ENCODE data around the gene MPZL1. TPM values are rescaled to one million over a fixed set of nuclear protein-coding genes. Genes with fewer than 3 reads are reported as not detected.

The MPZL1 gene
- total and polyA plus RNA-seq, 2 of the 13 experiments (the other 11 are each of a cell fraction or from before 2014, with no cell fraction given): 38.0 to 68.7 TPM

GRCh38 chr1:167715157-167715999 lies 6.4 kb upstream of the MPZL1 start (continued):
- TF ChIP-seq AKAP8 (CRISPR knock-in tag; IDR thresholded peaks at IDR 0.05) (no peak), NFIC (IDR thresholded peaks at IDR 0.05; ENCODE audit: low read length) (peak; percentile 50; the same call in 1 of the 2 replicates), KDM4B (CRISPR knock-in tag; IDR thresholded peaks at IDR 0.05) (peak; percentile 83), CBX2 (IDR thresholded peaks at IDR 0.05; ENCODE audit: low read depth, low read length) (no peak), CBX2 (CRISPR knock-in tag; IDR thresholded peaks at IDR 0.05; ENCODE audit: low read depth) (no peak), ZNF101 (CRISPR knock-in tag; IDR thresholded peaks at IDR 0.05; ENCODE audit: borderline replicate concordance, low read depth) (no peak), CREB1 (IDR thresholded peaks at IDR 0.05) (peak; percentile 52), CREB1 (CRISPR knock-in tag; IDR thresholded peaks at IDR 0.05) (peak; percentile 72), ZNF737 (CRISPR knock-in tag; IDR thresholded peaks at IDR 0.05; ENCODE audit: borderline replicate concordance) (no peak), EHMT2 (IDR thresholded peaks at IDR 0.05; ENCODE audit: borderline replicate concordance, low read depth, low read length) (no peak), SETDB1 (CRISPR knock-in tag; IDR thresholded peaks at IDR 0.05; ENCODE audit: borderline replicate concordance) (no peak)

- Histone ChIP-seq H3K4me1 (ENCODE audit: insufficient read depth, low read length) (peaks cover 60% of the 10 kb centered on the region), H3K27me3 (ENCODE audit: control insufficient read depth in 1 of 2, insufficient read depth in 2 of 2, low read length in 2 of 2) (peaks cover 0 to 6% of the 10 kb centered on the region in 2 experiments; a peak in 2 of 5 replicates), H2AFZ (ENCODE audit: low read length) (peak overlapping the region; percentile 91), H4K20me1 (ENCODE audit: insufficient read depth, low read length) (no peaks in the 10 kb centered on the region), H3K9ac (ENCODE audit: insufficient read depth, low read depth, low read length) (peak overlapping the region; percentile 89), H3K4me3 (replicated peaks in 1 of 3; ENCODE audit: insufficient read depth in 1 of 3, low read depth in 2 of 3, low read length in 3 of 3) (peak overlapping the region; percentile 95 to 100 (median 96)), H3K9me3 (ENCODE audit: low read length) (no peaks in the 10 kb centered on the region), H3K4me2 (ENCODE audit: low read depth, low read length) (peak overlapping the region; percentile 71), H3K27ac (ENCODE audit: extremely low read length, insufficient read depth, low read length) (peak overlapping the region; percentile 83), H3K36me3 (replicated peaks in 1 of 2; ENCODE audit: control insufficient read depth in 1 of 2, insufficient read depth in 2 of 2, low read length in 2 of 2) (no peaks in the 10 kb centered on the region), H3K79me2 (ENCODE audit: insufficient read depth, low read length) (no peaks in the 10 kb centered on the region)
- CTCF ChIA-PET (ENCODE audit: low intra/inter-chr PET ratio, low total read pairs): interaction anchor here (1.4 kb wide), 1 partner anchor 87 kb away, joined by 5 read pairs; no protein-coding TSS in a partner anchor
- DNase-seq (ENCODE audit: low spot score) (no peak), ATAC-seq (no peak), FAIRE-seq (no peak)
- TSS peak; percentile 81 for BruUV-seq (replicated peaks)
- POLR2A ChIA-PET: interaction anchor here (1.6 to 2.2 kb wide), 2 partner anchors 162 to 220 kb away, joined by 6 read pairs; partner anchors contain the start of genes CREG1 and DCAF6
- WGBS (ENCODE audit: low lambda C conversion rate): 1% methylated on average over 4 of the region's 4 CpGs
- in situ Hi-C loops (cut with HindIII; ENCODE audit: extremely low pct_ligation_motif_present, low pct_unique_long_range_greater_than_20kb) (loop anchor here (10.0 kb wide), 1 partner anchor 219 kb away; the partner anchor contains the start of genes DCAF6 and MPC2), intact Hi-C loops (cut with micrococcal nuclease; ENCODE audit: unreplicated experiment) (loop anchor here (1.0 kb wide), 1 partner anchor 87 kb away; no protein-coding TSS in a partner anchor)
- TF ChIP-seq LBX2 (CRISPR knock-in tag; IDR thresholded peaks at IDR 0.05; ENCODE audit: borderline replicate concordance) (no peak), ZNF547 (CRISPR knock-in tag; IDR thresholded peaks at IDR 0.05) (no peak)
- TF ChIP-seq, protein P1, sequence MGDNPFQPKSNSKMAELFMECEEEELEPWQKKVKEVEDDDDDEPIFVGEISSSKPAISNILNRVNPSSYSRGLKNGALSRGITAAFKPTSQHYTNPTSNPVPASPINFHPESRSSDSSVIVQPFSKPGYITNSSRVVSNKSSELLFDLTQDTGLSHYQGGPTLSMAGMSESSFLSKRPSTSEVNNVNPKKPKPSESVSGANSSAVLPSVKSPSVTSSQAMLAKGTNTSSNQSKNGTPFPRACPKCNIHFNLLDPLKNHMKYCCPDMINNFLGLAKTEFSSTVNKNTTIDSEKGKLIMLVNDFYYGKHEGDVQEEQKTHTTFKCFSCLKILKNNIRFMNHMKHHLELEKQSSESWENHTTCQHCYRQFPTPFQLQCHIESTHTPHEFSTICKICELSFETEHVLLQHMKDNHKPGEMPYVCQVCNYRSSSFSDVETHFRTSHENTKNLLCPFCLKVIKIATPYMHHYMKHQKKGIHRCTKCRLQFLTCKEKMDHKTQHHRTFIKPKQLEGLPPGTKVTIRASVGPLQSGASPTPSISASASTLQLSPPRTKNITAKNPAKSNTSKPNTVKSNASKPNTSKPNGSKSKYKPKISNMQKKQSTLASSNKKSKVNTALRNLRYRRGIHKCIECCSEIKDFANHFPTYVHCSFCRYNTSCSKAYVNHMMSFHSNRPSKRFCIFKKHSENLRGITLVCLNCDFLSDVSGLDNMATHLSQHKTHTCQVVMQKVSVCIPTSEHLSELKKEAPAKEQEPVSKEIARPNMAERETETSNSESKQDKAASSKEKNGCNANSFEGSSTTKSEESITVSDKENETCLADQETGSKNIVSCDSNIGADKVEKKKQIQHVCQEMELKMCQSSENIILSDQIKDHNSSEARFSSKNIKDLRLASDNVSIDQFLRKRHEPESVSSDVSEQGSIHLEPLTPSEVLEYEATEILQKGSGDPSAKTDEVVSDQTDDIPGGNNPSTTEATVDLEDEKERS (CRISPR knock-in tag; IDR thresholded peaks at IDR 0.05): no peak
- TF ChIP-seq, protein P2, sequence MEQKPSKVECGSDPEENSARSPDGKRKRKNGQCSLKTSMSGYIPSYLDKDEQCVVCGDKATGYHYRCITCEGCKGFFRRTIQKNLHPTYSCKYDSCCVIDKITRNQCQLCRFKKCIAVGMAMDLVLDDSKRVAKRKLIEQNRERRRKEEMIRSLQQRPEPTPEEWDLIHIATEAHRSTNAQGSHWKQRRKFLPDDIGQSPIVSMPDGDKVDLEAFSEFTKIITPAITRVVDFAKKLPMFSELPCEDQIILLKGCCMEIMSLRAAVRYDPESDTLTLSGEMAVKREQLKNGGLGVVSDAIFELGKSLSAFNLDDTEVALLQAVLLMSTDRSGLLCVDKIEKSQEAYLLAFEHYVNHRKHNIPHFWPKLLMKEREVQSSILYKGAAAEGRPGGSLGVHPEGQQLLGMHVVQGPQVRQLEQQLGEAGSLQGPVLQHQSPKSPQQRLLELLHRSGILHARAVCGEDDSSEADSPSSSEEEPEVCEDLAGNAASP (CRISPR knock-in tag; IDR thresholded peaks at IDR 0.05; ENCODE audit: borderline replicate concordance): no peak
Observed at GRCh38 chr1:167716000-167716271, 5.8 kb upstream of the MPZL1 start.
